Measurements from ENCODE around the gene MAP1B.

MAP1B gene

DNA sequence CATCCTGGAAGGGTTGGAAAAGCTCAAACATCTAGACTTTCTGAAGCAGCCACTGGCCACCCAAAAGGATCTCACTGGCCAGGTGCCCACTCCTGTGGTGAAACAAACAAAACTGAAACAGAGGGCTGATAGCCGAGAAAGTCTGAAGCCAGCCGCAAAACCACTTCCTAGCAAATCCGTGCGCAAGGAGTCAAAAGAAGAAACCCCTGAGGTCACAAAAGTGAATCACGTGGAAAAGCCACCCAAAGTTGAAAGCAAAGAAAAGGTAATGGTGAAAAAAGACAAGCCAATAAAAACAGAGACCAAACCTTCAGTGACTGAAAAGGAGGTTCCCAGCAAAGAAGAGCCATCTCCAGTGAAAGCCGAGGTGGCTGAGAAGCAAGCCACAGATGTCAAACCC is 87.6 kb downstream of the MAP1B start:
- peak; percentile 8 for DNase-seq (ENCODE audit: low read depth)

DNA sequence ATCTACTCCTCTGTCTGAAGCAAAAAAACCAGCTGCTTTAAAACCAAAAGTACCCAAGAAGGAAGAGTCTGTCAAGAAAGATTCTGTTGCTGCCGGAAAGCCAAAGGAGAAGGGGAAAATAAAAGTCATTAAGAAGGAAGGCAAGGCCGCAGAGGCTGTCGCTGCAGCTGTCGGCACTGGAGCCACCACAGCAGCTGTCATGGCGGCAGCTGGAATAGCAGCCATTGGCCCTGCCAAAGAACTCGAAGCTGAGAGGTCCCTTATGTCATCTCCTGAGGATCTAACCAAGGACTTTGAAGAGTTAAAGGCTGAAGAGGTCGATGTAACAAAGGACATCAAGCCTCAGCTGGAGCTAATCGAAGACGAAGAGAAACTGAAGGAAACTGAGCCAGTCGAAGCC is 88.3 kb downstream of the MAP1B start:
- DNase-seq (ENCODE audit: low read depth): no peak

- DNase-seq (ENCODE audit: low read depth): no peak
These were observed 90.1 kb downstream of the MAP1B start for GRCh38 chr5:72197393-72197792.

GRCh38 chr5:72199681-72200080 is 92.4 kb downstream of the MAP1B start:
- DNase-seq (ENCODE audit: low read depth): no peak

- no peak for DNase-seq (ENCODE audit: low read depth)
These were observed 95.1 kb downstream of the MAP1B start for GRCh38 chr5:72202331-72202825.

- DNase-seq (ENCODE audit: low read depth): no peak
These were observed 96.1 kb downstream of the MAP1B start for GRCh38 chr5:72203251-72203845.

DNA sequence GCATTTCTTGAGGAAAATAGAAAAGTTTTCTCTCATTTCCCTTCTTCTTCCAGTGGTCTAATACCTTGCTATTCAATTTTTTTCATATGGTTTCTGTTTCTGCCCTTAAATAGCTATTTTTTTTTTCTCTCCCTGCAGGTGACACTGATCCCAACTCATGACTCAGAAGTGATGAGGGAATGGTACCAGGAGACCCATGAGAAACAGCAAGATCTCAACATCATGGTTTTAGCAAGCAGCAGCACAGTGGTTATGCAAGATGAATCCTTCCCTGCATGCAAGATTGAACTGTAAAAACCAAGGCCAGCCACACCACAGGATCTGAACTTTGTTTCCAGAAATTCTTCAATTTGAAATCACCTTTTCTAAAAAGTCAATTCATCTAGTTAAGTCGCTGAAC is 97.7 kb downstream of the MAP1B start:
- DNase-seq (ENCODE audit: low read depth): no peak

DNA sequence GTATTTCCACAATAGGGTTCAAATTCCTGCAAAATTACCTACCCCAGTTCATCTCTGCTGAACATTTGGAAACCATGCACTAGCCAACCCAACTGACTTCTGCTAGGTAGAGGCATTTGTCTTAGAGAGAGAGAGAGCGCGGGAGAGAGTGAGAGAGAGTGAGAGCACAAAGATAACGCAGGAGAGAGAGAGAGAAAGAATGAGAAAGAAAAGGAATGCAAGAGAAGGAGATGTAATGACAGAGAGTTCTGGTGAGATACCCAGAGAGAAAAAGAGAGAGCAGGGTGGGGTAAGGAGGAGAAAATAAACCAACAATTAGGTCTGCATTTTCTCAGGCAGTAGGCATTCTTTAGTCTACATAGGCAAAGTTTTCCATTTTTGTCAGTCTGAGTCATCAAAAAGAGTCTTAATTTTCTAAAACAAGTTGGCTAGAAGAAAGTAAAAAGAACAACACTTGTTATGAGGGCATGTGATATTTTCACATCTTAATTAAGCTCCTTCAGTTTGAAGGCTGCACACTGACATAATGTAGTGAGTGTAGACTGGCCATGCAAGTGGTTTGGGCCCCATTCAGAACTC is 98.2 kb downstream of the MAP1B start:
- no peak for DNase-seq (ENCODE audit: low read depth)

- DNase-seq (ENCODE audit: low read depth): no peak
These were observed 98.9 kb downstream of the MAP1B start for GRCh38 chr5:72206160-72206559.

DNA sequence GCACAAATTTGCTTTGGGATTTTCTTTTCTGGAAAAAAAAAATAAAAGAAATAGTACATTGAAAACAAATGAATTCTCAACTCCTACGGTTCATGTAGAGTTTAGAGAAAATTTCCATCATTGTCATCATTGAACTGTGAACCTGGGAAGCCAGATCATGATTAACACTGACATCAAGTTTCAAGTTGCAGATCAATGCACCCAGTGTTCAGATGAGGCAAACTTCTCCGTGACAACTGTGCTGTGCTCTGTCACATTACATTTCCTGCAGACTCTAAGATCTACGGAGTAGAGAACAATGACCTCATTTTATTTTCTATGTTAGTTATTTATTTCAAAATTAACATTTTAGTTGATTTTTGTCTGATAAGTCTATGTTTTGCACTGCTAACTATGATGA is 99.7 kb downstream of the MAP1B start:
- no peak for DNase-seq (ENCODE audit: low read depth)

DNA sequence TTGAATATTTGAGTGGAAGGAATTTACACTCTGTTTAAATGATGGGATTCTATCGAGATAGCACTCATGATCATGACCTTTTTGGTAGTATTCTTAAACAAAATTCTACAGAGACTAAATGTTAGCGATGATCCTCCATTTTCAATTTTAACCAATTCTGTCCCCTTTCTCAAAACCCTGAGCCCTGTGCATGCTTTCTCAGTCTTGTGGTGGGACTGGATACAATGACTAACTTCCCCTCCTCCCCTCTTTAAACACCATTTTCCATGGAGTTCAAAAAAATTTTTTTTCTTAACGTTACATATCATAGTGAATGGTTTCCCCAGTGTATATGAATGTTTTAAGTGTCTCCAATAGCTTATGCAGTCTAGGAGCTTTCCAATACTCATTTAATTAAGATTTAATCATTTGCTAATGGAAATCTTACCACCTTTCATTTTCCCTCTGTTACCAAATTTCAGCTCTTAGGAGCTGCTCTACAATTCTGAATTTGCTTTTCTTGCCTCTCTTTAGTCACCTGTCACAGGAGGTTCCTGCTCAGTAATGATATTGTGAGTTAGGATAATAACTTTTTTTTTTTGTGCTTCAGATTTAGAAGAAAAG is 101.2 kb downstream of the MAP1B start:
- DNase-seq (ENCODE audit: low read depth): no peak

DNA sequence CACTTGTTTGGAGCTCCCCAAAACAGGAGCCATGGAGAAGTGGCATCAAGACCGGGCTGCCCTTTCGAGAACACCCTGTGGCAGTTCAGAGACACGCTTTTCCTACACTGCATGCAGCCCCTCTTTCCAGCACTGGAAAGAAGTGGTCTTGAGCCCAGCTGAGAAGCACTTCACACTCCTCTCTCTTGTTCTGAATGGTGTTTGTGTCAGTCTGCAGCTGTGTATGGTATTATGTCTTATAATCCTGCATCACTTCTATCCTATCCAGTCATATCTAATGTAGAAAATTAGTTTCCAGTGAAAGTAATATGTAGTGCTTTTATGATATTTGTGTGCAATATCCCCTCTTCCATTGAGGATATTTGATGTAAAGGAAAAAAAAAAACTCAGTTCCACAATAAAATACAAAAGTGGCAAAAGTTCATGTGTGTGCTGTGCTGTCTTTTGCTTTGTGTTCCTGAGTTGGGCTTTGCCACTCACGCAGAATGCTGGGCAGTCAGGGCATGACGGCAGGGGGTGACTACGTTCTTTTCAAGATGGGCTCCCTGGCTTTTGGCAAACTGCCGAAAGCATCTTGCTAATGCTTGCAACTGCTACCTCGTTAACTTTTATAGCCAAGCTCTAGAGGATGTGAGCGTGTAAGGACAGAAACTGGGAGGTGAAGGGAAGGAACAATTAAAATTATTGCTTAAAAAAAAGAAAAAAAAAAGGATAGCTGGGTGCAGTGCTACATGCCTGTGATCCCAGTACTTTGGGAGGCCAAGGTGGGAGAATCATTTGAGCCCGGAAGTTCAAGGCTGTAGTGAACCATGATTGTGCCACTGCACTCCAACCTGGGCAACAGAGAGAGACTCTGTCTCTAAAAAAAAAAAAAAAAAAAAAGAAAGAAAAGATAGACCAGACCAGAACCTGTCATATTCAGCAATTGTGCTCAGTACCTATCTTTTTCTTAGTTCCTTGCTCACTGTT is 102.2 kb downstream of the MAP1B start:
- no peak for DNase-seq (ENCODE audit: low read depth)

DNA sequence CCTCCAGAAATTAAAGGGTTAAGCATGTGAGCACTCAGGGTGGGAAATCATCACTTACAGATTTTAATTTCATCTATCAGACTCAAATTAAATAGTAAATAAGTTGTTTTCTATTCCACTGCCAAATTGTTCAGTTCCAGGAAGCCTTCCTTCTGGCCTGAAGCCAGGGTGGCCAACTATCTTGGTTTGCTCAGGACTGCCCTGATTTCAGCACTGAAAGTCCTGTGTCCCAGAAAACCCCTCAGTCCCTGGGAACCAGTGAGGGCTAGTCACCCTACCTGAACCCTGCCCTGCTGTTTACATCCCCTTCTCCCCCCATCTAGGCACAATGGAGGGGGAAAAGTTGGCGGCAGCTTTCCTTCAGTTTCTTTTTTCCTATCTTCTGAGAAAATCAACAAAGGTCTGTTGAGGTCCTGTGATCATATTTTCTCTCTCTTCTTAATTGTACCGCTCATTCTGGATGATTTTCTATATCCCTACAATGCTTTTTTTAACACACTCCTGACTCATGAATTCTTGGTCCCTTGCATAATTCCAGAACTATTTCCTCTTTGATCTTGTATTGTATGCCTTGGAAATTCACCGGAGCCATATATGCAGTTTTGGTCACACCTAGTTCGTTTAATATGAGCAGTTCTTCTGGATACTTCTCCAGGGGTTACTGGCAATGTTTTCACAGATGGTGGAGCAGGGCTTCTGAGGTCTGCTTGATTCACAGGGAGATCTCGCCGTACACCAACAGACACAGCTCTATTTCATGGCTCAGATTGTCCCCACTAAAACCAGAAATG is 103.8 kb downstream of the MAP1B start:
- no peak for DNase-seq (ENCODE audit: low read depth)

DNA sequence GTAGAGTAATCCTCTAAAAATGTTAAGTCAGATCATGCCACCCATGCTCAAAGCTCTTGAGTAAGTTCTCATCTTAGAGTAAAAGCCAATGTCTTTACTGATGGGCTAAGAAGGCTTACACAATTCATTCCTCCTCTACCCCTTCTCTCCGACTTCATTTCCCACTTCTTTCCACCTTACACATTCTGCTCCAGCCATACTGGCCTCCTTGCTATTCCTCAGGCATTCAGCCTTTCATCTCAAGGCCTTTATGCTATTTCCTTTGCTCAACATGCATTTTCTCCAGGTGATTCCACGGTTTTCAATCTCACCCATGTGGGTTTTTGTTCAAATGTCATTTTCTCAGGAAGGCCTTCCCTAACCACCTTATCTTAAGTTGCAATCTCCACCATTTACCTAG is 104.9 kb downstream of the MAP1B start:
- no peak for DNase-seq (ENCODE audit: low read depth)

- DNase-seq (ENCODE audit: low read depth): no peak
These were observed 106.2 kb downstream of the MAP1B start for GRCh38 chr5:72213482-72213881.

GRCh38 chr5:72214168-72214567 is 106.9 kb downstream of the MAP1B start:
- DNase-seq (ENCODE audit: low read depth): no peak

DNA sequence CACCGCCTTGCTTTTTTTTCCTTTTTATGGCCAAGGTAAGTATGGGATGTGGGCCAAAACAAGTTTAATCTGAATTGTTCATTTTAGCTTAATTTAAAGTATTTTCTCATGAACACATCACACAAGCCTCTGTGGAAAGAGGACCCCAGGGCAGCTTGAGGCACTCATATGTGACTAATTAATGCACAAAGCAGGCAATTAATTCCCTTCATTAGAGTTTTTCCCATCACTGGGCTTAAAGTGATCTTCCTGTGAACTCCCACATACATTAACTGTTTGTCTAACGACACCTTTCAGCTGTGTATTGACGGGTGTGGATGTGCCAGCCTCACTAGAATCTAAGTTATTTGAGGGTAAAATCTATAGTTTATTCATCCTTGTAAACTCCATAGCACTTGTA is 109.5 kb downstream of the MAP1B start:
- DNase-seq (ENCODE audit: low read depth): no peak

- DNase-seq (ENCODE audit: low read depth): no peak
These were observed 113.8 kb downstream of the MAP1B start for GRCh38 chr5:72221099-72221498.

GRCh38 chr5:72221541-72221940 is 114.3 kb downstream of the MAP1B start:
- no peak for DNase-seq (ENCODE audit: low read depth)

DNA sequence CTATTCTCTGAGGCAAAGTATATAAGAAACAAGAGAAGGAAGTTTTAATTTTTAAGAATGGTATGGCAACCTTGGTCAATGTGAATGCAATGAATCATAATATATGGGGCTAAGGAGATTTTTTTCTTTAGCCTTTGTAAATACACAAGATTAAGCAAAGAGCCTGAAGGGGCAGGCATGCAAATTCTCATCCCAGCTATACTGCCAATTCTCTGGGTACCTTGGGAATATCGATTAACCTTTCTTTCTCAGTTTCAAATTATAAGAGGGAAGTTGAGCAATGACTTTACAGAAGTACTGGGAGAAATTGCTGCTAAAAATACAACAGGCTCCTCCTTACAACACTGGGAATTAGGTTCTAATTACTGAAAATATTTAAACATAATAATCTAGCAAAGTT is 115.2 kb downstream of the MAP1B start:
- DNase-seq (ENCODE audit: low read depth): no peak

DNA sequence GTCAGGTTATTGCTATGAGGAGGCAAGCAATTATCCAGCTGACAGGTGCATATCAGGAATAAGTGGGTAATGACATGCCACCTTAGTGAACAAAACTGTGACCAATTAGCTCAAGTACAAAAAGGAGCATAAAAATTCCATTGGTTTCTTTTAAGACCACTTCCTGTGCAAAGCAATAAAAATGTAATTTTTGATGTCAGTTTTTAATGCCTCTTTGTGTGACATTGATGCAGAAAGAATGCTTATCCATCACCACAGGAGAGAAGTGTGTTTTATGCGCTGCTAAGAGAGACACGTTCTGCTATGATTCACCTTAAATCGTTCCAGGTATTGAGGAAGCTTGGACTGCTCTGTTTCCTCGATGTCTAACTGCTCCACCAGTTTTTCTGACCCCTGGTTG is 116.1 kb downstream of the MAP1B start:
- DNase-seq (ENCODE audit: low read depth): no peak

DNA sequence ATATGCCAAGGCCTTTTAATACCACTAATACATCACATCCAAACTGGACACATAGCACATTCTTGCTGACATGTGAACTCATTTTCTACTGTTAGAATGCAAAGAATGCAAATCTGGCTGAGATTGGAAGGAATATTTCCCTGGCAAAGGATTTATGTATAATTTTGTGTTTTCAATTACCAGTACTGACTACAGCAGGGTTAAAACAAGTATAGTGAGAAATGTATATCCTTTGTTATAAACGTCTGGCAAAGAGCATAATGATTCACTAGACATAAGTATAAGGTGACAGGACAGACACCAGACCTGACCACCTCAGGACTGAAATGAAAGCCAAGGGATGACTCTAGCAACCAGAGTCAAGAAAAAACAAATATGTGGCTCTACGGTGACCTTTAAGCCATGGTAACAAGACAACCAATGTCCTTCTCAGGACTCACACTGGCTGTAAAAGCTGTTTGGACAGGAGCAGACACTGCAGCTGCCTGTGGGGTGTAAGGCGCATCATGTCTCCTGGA is 117.7 kb downstream of the MAP1B start:
- no peak for DNase-seq (ENCODE audit: low read depth)
